HG03097 (cell line): Measurements from ENCODE around the gene PPFIA4.

Experiments used
- ATAC-seq: cut with Tn5 transposase; IDR thresholded peaks from one replicate; pipeline ENCODE4 v1.9.1; 2021; ENCODE audit not compliant: unreplicated experiment, low FRiP score

PPFIA4 gene

DNA sequence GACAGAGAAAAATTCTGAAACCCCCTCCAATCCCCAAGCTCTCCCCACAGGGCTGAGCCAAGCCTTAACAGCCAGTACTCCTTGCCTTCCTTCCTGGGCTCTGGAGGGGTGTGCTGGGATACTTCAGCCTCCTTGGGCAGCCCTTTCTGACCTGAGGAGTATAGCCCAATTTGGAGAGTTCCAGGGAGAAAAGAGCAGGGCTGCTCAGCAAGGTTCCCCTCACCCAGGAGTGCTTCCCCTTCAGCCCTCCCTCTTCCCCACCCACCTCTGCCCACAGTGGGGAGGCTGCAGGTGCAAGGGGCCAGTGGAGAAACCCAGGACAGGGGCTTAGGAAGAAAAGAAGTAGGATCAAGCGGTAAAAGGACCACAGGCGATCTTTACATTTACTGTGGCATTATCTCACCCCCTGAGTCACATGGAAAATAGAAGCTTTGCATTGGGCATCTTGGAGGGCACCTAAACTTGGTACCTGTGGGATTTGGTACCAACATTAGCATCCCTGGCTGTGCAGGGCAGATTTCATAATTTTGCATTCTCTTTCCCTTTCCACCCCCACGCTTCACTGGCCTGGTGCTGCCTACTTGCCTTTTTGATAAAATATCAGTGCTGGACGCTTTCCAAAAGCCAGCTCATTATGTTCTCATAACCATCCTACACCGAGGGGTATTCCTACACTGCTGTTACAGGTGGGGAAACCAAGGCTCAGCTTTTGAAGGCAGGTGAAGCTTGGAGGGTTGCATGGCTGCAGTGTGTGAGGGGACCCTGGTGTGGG lies 98.4 kb downstream of the PPFIA4 start:
- ATAC-seq: no peak

DNA sequence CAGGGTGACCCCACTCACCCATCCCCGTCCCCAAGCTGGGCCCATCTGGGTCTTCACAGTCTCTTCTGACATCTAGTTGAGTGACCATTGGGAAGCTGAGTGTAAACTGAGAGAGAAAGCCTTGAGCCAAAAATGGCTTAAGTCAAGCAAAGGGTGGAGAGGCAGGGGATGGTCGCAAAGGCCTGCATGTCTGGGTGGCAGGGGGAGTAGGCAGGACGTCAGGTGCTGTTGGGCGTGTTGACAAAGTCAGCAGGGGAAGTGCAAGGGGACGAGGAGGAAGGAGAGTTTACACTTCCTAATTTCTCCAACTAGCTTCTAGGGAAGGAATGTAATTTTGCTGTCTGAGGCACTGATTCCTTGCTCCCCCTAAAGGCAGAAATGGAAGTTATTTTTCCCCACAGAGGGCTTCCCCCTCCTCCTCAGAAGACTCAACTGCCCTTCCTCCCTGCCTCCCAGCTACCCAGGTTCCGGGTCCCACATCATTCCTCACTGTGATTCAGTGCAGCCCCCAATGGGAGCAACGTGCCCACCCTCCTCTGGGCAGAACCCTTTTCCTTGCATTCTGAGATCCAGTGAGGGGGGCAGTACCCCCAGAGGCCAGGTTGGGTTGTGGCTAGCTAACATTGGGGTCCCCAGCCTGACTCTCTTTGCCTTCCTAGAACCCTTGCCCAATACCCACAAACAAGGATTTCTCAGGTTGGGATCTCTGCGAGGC lies 100.0 kb downstream of the PPFIA4 start:
- no peak for ATAC-seq

DNA sequence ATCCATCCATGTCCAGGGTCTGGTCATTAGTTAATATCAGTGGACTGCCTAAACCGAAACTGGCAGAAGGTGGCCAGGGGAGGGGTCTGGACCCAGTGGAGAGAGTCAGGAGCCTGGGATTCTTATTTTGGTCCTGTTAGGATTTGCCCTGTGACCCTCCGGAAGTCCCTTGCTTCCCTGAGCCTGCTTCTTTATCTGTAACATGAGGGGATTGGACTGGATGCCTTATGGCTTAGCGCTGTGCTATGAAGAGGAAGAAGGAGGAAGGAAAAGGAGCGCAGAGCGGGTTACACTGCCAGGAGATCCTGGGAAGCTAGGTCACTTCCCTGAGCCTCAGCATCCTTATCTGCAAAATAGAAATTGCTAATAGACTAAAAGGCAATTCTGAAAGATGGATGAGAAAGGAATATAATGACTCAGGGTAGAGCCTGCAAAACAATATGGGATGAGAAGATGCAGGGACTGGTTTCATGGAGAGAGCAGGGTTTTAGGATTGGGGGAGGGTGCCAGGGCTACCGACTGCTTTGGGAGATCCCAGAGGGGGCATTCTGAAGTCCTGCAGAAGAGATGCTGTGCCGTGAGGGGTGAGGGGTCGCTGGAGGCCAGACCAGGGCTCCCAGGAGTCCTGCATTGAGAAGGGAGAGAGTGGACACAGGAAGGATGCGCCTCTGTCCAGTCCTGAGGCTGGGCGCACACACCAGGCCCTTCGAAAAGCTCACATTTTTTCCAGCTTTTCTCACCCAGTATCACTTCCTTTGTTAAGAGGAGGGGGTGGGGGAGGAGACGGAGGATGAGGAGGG lies 100.8 kb downstream of the PPFIA4 start:
- no peak for ATAC-seq

DNA sequence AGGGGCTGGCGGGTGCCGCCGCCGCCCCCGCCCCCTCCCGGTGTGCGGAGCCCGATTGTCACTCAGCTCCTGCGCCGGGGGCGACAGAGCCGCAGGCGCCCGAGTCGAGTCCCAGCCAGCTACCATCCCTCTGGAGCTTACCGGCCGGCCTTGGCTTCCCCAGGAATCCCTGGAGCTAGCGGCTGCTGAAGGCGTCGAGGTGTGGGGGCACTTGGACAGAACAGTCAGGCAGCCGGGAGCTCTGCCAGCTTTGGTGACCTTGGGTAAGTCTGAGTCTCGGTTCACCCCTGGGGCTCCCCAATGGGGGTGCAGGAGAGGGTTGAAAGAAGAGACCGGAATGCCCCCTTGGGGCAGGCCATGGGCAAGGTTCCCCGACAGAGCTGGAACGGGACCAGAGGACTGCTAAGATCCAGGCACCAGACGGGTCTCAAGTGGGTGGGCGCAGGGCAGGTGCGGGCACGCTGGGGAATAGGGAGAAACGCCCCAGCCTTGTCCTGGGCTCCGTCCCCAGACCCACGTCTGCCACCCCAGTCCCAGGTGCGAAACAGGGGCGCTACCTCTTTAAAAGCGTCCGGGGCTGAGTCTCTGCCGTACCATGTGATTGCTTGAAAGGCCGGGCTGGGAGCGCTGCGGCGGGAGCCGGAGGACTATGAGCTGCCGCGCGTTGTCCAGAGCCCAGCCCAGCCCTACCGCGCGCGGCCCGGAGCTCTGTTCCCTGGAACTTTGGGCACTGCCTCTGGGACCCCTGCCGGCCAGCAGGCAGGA lies 101.6 kb downstream of the PPFIA4 start, which contains the start of gene ADORA1:
TSS of gene ADORA1 (plus strand) at position 61 of the 765 bp plus-strand sequence. CDS start 1,116 bp downstream, outside the sequence.
- ATAC-seq: no peak

DNA sequence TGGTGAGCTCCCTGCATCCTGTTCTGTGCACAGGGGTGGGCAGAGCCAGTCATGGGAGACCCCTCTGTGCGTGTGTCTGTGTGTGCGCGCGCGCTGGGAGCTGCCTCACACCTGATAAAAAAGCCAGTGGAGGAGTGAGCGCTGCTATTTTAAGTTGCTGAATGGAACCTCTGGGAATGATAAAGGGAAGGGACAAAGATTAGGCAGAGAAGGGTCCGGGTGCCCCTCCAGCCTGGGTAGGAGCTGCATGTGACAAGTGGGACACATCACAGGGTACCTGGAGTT lies 102.1 kb downstream of the PPFIA4 start:
- no peak for ATAC-seq
